IPS-NIHi7 (cell line): Measurements from ENCODE around the gene RAP1GAP2.

Experiments used
- DNase-seq: peaks from one replicate; pipeline ENCODE4 v3.0.0; 2012; ENCODE audit warnings: mixed read lengths; ENCODE audit errors: extremely low spot score

Gene RAP1GAP2

GRCh38 chr17:2853283-2854142 lies 57.3 kb downstream of the RAP1GAP2 start:
- peak; percentile 55 for DNase-seq

GRCh38 chr17:2854143-2855055 lies 58.2 kb downstream of the RAP1GAP2 start:
- no peak for DNase-seq

GRCh38 chr17:2855063-2855600 lies 58.9 kb downstream of the RAP1GAP2 start:
- DNase-seq, result no peak

- no peak for DNase-seq
Measured at GRCh38 chr17:2856727-2857126, 60.5 kb downstream of the RAP1GAP2 start.

GRCh38 chr17:2860045-2860444 lies 63.8 kb downstream of the RAP1GAP2 start:
- DNase-seq, result no peak

GRCh38 chr17:2860883-2861282 lies 64.6 kb downstream of the RAP1GAP2 start:
- no peak for DNase-seq

- no peak for DNase-seq
Measured at GRCh38 chr17:2862197-2862596, 66.0 kb downstream of the RAP1GAP2 start.

- DNase-seq, result no peak
Measured at GRCh38 chr17:2863204-2863603, 67.0 kb downstream of the RAP1GAP2 start.

GRCh38 chr17:2865228-2865627 lies 69.0 kb downstream of the RAP1GAP2 start:
- no peak for DNase-seq

GRCh38 chr17:2867441-2868424 lies 71.5 kb downstream of the RAP1GAP2 start:
- DNase-seq, result peak; percentile 74

GRCh38 chr17:2869604-2870003 lies 73.4 kb downstream of the RAP1GAP2 start:
- no peak for DNase-seq

- peak; percentile 87 for DNase-seq
Measured at GRCh38 chr17:2871205-2871604, 75.0 kb downstream of the RAP1GAP2 start.

GRCh38 chr17:2871720-2872119 lies 75.5 kb downstream of the RAP1GAP2 start:
- DNase-seq, result no peak

- DNase-seq, result no peak
Measured at GRCh38 chr17:2872282-2872681, 76.0 kb downstream of the RAP1GAP2 start.

- DNase-seq, result peak; percentile 64
Measured at GRCh38 chr17:2874189-2874686, 78.0 kb downstream of the RAP1GAP2 start.

- no peak for DNase-seq
Measured at GRCh38 chr17:2875608-2876007, 79.4 kb downstream of the RAP1GAP2 start.

GRCh38 chr17:2876467-2876866 lies 80.2 kb downstream of the RAP1GAP2 start:
- no peak for DNase-seq

- DNase-seq, result no peak
Measured at GRCh38 chr17:2878751-2879254, 82.6 kb downstream of the RAP1GAP2 start.

GRCh38 chr17:2880050-2880449 lies 83.8 kb downstream of the RAP1GAP2 start:
- DNase-seq, result no peak

- no peak for DNase-seq
Measured at GRCh38 chr17:2881295-2881694, 85.1 kb downstream of the RAP1GAP2 start.
